NB4 (cell line): ENCODE results near the gene RASD1.

Experiments
- MYC ChIP-seq: IDR thresholded peaks from 2 replicates; pipeline ENCODE4 v1.6.1; 2011; ENCODE audit warnings: low read depth, low read length
- POLR2A ChIP-seq: IDR thresholded peaks from 2 replicates; pipeline ENCODE4 v1.6.1; 2011; ENCODE audit warnings: mild to moderate bottlenecking; ENCODE audit not compliant: insufficient read length; ENCODE audit errors: extremely low read depth
- TF ChIP-seq, protein P1 (sequence below): IDR thresholded peaks from one replicate; pipeline ENCODE4 v1.5.1; 2012; ENCODE audit warnings: low read depth, low read length

DNA sequence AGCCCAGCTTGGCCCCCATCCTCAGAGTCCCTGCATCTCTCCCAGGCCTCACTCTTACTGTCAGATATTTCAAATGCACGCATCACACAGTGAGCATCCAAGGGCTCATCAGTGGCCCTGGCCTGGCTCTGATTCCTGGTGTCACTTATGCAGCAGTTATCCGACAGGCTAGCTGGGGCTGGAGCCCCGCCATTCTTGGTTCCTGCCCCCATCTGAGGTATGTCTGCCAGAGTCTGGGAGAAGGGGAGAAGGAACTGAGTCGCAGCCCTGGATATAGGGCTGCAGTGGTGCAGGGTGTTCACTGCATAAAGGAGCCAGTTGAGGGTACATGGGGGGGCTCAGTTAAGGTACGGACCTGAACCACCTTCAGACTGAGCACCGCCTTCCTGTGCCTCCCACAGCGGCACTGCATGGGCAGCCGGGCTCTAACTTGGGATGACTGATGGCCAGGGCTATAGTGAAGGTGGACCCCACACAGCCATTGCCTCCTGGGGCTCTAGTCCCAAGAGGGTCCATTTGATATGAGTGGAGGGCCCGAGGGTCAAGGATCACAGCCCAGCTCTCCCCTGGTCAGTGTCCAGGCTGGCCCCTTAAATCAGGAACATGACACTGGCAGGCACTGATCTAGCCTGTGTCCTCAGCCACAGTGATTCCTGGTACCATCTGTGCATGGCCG lies 1.8 kb upstream of the RASD1 start:
- TF ChIP-seq, protein P1, sequence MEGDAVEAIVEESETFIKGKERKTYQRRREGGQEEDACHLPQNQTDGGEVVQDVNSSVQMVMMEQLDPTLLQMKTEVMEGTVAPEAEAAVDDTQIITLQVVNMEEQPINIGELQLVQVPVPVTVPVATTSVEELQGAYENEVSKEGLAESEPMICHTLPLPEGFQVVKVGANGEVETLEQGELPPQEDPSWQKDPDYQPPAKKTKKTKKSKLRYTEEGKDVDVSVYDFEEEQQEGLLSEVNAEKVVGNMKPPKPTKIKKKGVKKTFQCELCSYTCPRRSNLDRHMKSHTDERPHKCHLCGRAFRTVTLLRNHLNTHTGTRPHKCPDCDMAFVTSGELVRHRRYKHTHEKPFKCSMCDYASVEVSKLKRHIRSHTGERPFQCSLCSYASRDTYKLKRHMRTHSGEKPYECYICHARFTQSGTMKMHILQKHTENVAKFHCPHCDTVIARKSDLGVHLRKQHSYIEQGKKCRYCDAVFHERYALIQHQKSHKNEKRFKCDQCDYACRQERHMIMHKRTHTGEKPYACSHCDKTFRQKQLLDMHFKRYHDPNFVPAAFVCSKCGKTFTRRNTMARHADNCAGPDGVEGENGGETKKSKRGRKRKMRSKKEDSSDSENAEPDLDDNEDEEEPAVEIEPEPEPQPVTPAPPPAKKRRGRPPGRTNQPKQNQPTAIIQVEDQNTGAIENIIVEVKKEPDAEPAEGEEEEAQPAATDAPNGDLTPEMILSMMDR, result no peak
- TF ChIP-seq POLR2A, result no peak
- TF ChIP-seq MYC, result no peak
